ENCODE data around the gene PRPS1.
"Not testable (repeated sequence)": the region's sequence is repeated elsewhere in the genome, so short reads cannot be mapped to it uniquely, and the experiment has no call there.

PRPS1 gene

GRCh38 chrX:107627838-107628661 is at the start of gene PRPS1:
TSS of gene PRPS1 (plus strand) at chrX:107628510. CDS start at chrX:107628629, 119 bp downstream.
- peak; percentile 97 for DNase-seq

DNA sequence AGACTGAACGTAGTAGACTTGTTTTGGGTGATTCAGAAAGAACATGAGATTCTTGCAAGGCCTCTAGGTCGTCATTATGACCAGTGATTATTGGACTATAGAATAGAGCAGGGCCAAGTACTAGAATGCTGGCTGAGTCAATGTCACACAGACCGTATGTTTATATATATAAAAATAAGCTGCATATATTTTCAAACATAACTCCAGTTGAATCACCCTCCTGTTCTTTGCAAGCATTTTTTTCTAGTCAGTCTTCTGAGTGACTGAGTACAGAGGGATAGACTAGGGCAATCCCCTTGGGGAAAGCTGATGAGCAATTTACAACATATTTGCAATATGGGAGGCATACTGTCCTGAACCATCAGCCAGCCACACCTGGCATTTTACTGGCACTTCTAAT is 48.4 kb upstream of the PRPS1 start:
- DNase-seq: no peak

DNA sequence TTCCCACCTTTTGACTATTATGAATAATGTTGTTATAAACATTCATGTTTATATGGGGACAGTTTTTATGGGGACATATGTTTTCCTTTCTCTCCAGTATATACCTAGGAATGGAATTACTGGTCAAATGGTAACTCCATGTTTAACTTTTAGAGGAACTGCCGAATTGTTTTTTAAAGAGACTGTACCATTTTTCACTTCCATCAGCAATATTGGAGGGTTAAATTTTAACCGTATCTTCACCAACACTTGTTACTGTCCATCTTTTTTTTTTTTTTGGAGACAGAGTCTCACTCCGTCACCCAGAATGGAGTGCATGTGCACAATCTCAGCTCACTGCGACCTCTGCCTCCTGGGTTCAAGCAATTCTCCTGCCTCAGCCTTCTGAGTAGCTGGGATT is 46.4 kb upstream of the PRPS1 start:
- no peak for DNase-seq

GRCh38 chrX:107589243-107589642 is 39.1 kb upstream of the PRPS1 start:
- no peak for DNase-seq

GRCh38 chrX:107596651-107597050 is 31.7 kb upstream of the PRPS1 start:
- no peak for DNase-seq

- no peak for DNase-seq
Measured at GRCh38 chrX:107597264-107597663, 31.0 kb upstream of the PRPS1 start.

DNA sequence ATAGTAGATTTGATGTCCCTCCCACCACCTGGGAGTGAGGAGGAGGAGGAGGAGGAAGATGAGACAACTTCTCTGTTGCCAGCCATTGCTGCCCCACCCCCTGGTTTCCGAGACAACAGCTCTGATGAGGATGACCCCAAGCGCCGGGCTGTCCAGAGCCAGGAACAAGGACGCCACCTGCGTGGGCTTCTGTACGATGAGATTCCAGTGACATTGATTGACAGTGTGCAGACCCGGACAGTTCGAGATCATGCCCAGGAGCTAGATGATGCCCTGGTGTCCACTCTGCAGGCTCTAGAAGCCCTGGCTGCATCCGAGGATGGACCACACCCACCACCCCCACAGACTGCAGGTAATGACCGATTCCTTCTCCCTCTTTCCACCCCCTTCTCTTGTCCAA is 30.5 kb upstream of the PRPS1 start:
- no peak for DNase-seq

DNA sequence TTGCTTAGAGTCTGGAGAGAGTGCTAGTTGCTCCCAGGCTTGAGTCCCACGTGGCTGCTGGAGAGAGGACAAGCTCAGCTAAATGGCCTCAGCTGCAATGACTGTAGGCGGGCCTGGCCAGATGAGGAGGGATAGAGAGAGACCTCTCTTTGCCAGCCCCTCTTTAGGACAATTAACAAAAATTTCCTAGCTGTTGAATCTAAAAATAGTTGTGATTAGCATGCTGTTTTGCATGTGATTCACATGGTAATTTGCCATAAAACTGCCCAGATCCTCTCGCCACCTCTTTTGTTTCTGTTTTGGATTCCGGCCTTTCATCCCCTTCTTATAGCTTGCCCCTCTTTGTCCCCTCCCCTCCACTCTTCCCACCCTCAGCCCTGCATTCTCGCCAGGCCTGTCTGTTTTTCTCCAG is 28.9 kb upstream of the PRPS1 start:
- no peak for DNase-seq

DNA sequence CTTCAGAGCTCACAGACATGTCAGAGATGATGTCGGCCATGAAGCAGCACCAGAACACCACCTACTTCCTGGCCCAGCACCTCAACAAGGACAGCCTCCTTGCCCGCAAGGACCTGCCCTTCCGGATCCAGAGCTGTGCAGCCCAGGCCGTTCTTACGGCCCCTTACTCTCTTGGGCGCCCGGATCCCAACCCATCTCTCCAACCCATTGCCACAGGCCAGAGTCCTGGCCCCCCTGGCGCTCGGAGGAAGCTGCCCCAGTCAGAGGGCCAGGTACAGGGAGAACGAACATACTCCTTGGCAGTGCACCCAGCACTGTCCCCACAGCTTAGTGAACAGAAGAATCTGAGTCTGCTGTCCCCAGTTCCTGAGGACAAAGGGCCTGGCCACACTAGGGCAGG is 27.9 kb upstream of the PRPS1 start:
- no peak for DNase-seq

- no peak for DNase-seq
Measured at GRCh38 chrX:107601326-107601725, 27.0 kb upstream of the PRPS1 start.

DNA sequence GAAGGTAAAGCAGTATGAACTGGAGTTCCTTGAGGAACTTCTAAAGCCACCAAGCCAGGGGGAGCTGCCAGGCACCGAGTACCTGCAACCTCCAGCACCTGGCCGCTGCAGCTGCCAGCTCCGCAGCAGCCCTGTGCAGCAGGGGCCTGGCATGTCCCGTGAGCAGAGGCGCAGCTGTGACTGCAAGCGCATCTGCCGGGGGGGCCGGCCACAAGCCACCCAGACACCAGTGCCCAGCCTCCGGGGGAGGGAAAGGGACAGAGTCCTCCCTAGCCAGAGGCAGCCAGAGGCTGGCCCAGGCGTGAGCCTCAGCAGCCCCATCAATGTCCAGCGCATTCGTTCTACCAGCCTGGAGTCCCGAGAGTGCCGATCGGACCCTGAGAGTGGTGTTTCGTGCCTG is 26.6 kb upstream of the PRPS1 start:
- no peak for DNase-seq

GRCh38 chrX:107602694-107603239 is 25.5 kb upstream of the PRPS1 start:
- DNase-seq: no peak

DNA sequence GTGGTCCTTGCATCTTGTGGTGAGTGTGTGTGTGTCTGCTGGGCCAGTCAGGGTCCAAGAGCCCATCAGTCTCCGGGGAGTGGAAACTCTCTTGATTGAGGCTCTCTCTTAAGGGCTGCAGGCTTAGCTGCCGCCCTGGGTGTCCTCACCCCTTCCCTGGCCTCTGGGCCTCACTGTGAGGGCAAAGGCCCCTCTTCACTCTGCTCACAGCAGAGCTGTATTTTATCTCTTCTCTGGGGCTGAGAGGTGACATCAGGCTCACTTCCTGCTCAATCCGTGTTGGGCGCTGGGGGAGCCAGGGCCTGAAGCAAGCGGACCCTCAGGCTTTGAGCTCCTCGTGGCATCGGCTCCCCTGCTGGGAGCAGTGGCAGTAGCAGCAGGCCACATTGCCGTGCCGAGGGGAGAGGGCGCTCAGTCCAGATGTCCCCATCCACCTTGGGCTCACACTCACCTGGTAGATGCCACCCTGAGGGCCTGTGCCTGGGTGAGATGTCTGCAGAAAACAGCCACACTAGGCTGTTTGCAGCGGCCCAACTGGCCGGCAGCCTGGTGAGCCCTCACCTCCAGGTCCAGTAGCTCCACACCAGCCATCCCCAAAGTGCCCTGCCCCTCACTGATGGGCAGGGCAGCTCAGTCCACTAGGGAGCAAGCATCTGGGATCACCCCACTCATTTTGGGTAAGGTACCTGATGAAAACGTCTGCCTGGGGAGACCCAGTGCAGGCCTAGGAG is 24.7 kb upstream of the PRPS1 start:
- DNase-seq: no peak

DNA sequence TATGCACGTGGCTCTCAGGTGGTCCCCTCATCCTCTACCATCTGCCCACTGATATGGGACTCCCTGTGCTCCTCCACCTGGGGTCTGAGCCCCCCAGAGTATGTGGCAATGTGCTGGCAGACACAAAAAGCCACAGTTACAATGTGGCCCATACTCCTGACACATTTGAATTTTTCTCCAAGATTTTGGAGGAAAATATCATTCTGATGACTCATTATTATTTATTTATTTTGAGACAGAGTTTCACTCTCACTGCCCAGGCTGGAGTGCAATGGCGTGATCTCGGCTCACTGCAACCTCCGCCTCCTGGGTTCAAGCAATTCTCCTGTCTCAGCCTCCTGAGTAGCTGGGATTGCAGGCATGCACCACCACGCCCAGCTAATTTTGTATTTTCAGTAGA is 19.2 kb upstream of the PRPS1 start:
- DNase-seq: not testable (repeated sequence)

GRCh38 chrX:107610667-107611066 is 17.6 kb upstream of the PRPS1 start:
- no peak for DNase-seq

GRCh38 chrX:107619885-107620322 is 8.4 kb upstream of the PRPS1 start:
- DNase-seq: no peak

DNA sequence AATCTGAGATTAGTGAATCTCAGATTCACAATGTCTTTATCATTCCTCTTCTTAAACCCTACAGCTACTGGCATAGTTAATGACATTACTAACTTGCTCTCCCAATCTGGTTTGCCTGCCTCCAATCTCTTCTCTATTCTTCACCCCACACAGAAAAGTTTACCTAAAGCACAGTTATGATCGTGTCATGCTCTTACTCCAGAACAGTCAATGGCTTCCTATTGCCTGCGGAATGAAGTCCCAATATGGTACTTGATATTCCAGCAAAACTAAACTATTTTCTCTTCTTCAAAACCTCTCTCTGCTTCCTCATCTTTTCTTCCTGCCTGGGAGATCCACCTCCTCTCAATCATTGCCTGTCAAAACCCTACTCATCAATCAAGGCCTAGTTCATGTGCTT is 3.4 kb upstream of the PRPS1 start:
- no peak for DNase-seq

- DNase-seq: no peak
Measured at GRCh38 chrX:107625739-107626138, 2.6 kb upstream of the PRPS1 start.

DNA sequence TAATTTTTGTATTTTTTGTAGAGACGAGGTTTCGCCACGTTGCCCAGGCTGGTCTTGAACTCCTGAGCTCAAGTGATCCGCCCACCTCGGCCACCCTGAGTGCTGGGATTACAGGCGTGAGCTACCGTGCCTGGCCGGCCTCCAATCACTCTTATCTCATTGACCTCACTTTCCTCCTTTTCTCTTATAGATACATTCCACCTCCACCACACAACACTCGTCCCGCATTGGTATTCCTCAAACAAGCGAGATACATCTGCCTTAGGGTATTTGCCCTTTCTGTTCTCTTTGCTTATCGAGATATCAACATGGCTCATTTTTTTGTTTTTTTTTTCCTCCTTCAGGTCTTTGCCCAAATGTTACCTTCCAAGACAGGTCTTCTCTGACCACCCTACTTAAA is 1.8 kb upstream of the PRPS1 start:
- DNase-seq: no peak

GRCh38 chrX:107626916-107627315 is 1.4 kb upstream of the PRPS1 start:
- DNase-seq: no peak

DNA sequence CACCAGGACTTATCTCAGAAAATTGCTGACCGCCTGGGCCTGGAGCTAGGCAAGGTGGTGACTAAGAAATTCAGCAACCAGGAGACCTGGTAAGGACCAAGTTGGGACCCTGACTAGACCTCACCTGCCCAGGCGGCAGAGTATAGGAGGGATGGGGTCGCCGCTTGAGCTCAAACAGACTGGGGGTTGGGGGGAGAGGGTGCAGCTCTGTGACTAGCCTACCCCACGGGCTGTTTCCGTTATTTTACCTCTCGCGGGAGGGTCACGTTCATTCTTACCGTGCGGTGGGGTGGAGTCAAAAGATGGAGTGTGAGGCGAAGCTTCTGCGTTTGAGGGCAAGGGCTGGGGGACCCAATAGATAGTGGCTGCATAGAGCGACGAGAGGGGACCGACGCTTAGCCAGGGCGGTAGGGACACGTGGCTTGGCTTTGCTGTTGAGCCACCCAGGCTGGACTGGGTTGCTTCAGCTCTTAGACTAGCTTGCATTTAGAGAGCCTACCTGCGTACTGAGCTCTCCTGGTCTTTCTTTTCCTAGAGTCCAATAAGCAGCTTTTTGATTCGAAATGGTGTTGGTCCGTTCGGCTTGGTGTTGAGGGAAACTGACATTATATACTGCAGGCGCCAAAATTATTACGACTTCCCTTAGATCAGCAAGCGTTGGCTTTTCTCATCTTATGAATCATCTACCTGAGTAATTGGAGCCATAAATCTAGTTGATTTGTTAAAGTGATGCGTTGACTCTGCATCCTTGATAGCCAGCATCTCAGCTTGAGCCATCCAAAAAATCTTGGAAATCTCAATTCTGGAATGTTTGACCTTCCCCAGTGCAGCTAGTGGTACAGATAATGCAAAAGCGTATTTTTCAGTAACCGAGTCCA is 591 bp downstream of the PRPS1 start:
- DNase-seq: no peak

DNA sequence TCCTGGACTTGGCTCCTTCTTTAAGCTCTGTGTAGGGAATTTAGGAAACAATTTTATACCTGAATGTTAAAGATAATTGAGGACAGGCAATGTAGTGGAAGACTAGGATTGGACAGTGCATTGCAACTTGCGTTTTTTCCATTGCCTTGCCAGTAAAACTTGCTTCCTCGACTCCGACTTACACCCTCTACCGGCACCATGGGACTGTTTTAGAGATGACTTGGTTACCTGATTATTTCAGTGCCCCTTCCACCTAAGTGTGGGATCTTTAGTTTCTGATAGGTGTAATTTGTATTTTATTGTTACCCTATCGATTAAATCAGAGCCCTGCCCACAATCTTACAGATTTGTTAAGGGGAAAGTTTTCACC is 1.2 kb downstream of the PRPS1 start:
- no peak for DNase-seq

DNA sequence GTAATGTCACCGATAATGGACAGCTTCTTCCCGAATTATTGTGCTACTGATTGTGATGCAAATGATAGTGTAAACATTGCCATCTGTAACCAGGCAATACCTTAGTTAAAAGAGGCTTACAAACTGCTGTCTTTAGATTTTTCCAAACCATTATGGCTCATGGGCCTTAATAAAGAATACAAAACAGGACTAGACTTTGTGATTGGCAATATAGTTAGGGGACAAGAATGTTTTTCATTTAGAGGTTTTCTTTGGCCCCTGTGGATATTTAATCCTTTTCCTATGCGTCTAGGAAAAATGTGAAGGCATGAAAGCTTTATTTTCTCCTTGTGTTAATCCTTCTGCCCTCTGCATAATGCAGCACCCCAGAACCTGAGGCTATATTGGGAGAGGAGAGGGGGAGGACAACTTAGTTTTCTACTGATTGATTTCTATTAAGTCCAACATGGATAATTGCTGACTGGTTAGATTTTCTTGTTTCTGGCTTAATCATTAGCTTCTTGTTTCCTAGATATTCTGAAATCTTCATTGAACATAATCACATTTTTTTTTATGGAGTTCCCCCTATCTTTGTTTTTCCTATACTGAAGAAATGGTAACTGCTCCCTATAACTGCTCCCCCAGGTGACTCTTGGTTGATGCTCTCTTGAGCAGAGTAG is 1.9 kb downstream of the PRPS1 start:
- DNase-seq: no peak
